ENCODE measurements around the gene LYSET.

- TF ChIP-seq CTCF (conservative IDR thresholded peaks at IDR 0.05) (no peak), EZH2 (IDR thresholded peaks at IDR 0.05; ENCODE audit: low read depth) (no peak)
Measured at GRCh38 chr14:93200553-93200952, 15.4 kb downstream of the LYSET start.

All from PC-9 (cell line).